Endothelial cell (in vitro differentiated cells): ENCODE measurements around the gene MYH9. TPM values are rescaled to one million over a fixed set of nuclear protein-coding genes. Genes with fewer than 3 reads are reported as not detected.

Source experiments
- DNase-seq: peaks from one replicate; pipeline ENCODE4 v3.0.0; 2021; ENCODE audit warnings: low spot score
- H3K27ac Mint-ChIP-seq: one replicate; pipeline ENCODE4 v1.8.0; 2021; ENCODE audit warnings: mixed read lengths, inconsistent platforms; ENCODE audit not compliant: unreplicated experiment
- H3K27me3 Mint-ChIP-seq: one replicate; pipeline ENCODE4 v1.8.0; 2021; ENCODE audit warnings: mild to moderate bottlenecking, moderate library complexity, mixed read lengths, inconsistent platforms; ENCODE audit not compliant: unreplicated experiment
- H3K36me3 Mint-ChIP-seq: one replicate; pipeline ENCODE4 v1.8.0; 2021; ENCODE audit warnings: mild to moderate bottlenecking, low read depth, mixed read lengths, inconsistent platforms; ENCODE audit not compliant: unreplicated experiment
- H3K4me1 Mint-ChIP-seq: one replicate; pipeline ENCODE4 v1.8.0; 2021; ENCODE audit warnings: mild to moderate bottlenecking, mixed read lengths, inconsistent platforms; ENCODE audit not compliant: unreplicated experiment
- H3K4me3 Mint-ChIP-seq: one replicate; pipeline ENCODE4 v1.8.0; 2021; ENCODE audit warnings: mild to moderate bottlenecking, mixed read lengths, inconsistent platforms; ENCODE audit not compliant: unreplicated experiment
- H3K9me3 Mint-ChIP-seq: one replicate; pipeline ENCODE4 v1.8.0; 2021; ENCODE audit warnings: mixed read lengths, inconsistent platforms; ENCODE audit not compliant: unreplicated experiment
- CTCF ChIP-seq: fragments of 200-600 bp; sonication (generic); IDR thresholded peaks from one replicate; pipeline ENCODE4 v1.5.0; 2021; ENCODE audit warnings: antibody characterized with exemption; ENCODE audit not compliant: unreplicated experiment
- total RNA-seq: library from RNA; stranded (reverse); fragmentation: NEBNext Ultra II Directional; extraction: Animal tissue kit (Norgen Biotek cat#: 25700); gene quantifications from one replicate; pipeline ENCODE4 v1.2.1, GENCODE V29; 2021; ENCODE audit not compliant: unreplicated experiment

Gene MYH9
- total RNA-seq, 1 donor from 2014 or later: 931 TPM

DNA sequence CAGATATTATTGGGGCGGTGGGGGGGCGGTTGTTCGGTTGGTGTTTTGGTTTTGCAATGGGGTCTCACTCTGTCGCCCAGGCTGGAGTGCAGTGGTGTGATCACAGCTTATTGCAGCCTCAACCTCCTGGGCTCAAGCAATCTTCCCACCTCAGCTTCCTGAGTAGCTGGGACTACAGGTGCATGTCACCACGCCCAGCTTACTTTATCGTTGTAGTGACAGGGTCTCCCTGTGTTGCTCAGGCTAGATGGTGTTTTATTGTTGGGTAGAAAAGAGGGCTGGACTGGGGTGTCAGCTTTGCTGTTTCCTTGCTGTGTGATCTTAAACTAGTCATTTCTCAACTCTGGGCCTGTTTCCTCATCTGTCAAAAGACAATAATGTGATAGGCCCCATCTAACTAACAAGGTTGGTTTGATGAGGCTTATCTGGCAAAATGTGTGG, 17.5 kb upstream of the MYH9 start:
- Mint-ChIP-seq H3K27me3 (peaks cover 1% of the 10 kb centered on the region), H3K9me3 (no peaks in the 10 kb centered on the region), H3K27ac (peak overlapping the region; percentile 62), H3K36me3 (no peaks in the 10 kb centered on the region), H3K4me3 (no peak overlapping the region), H3K4me1 (peaks cover 12% of the 10 kb centered on the region)
- TF ChIP-seq CTCF: no peak
- no peak for DNase-seq

GRCh38 chr22:36404446-36404845, 16.7 kb upstream of the MYH9 start:
- no peak for DNase-seq
- Mint-ChIP-seq H3K9me3 (no peaks in the 10 kb centered on the region), H3K4me3 (no peak overlapping the region), H3K4me1 (peaks cover 12% of the 10 kb centered on the region), H3K27me3 (no peaks in the 10 kb centered on the region), H3K36me3 (no peaks in the 10 kb centered on the region), H3K27ac (no peak overlapping the region)
- TF ChIP-seq CTCF: no peak

GRCh38 chr22:36399472-36399778, 11.7 kb upstream of the MYH9 start:
- no peak for DNase-seq
- Mint-ChIP-seq H3K36me3 (no peaks in the 10 kb centered on the region), H3K4me1 (no peaks in the 10 kb centered on the region), H3K4me3 (no peak overlapping the region), H3K27ac (no peak overlapping the region), H3K27me3 (peaks cover 8% of the 10 kb centered on the region), H3K9me3 (no peaks in the 10 kb centered on the region)
- no peak for TF ChIP-seq CTCF

- DNase-seq: no peak
- Mint-ChIP-seq H3K36me3 (no peaks in the 10 kb centered on the region), H3K4me3 (no peak overlapping the region), H3K27me3 (peaks cover 8% of the 10 kb centered on the region), H3K9me3 (no peaks in the 10 kb centered on the region), H3K27ac (no peak overlapping the region), H3K4me1 (no peaks in the 10 kb centered on the region)
- TF ChIP-seq CTCF: no peak
These were observed 11.1 kb upstream of the MYH9 start for GRCh38 chr22:36398601-36399471.
